Activated T-cell treated with anti-CD3 and anti-CD28 coated beads, Interleukin-2, amount 50 U/mL, for 72 hours (primary cell): ENCODE measurements around the gene B3GAT3. TPM values are rescaled to one million over a fixed set of nuclear protein-coding genes. Genes with fewer than 3 reads are reported as not detected.

ENCODE experiments used
- total RNA-seq, 2 donors: library from RNA; stranded (reverse); gene quantifications; one replicate each; pipeline ENCODE4 v1.2.3, GENCODE V29; 2022

Gene B3GAT3
- total RNA-seq, 2 donors from 2014 or later, result 72.2 to 79.9 TPM

Other genes starting within 250 kb of the B3GAT3 start
- gene SCGB1A1, start 203.0 kb downstream of the B3GAT3 start, total RNA-seq, result not detected
- gene AHNAK, start 75.2 kb downstream of the B3GAT3 start, total RNA-seq, result 100 to 1,000 TPM in 1 of 2 donors, 10 to 100 TPM in 1; 80.3 to 131 TPM
- 1,000 to 10,000 TPM; 2,565 to 2,667 TPM for gene EEF1G, start 48.1 kb downstream of the B3GAT3 start, total RNA-seq
- 10 to 100 TPM; 32.8 to 36.8 TPM for gene TUT1, start 30.5 kb downstream of the B3GAT3 start, total RNA-seq
- gene MTA2, start 20.1 kb downstream of the B3GAT3 start, total RNA-seq, result 100 to 1,000 TPM; 173 to 241 TPM
- gene EML3, start 9.2 kb downstream of the B3GAT3 start, total RNA-seq, result 100 to 1,000 TPM; 132 to 148 TPM
- gene ROM1, start 8.7 kb downstream of the B3GAT3 start, total RNA-seq, result 1 to 10 TPM; 5.1 to 6.7 TPM
- gene GANAB, start 24.6 kb upstream of the B3GAT3 start, total RNA-seq, result 100 to 1,000 TPM; 310 to 312 TPM
- gene INTS5, start 31.3 kb upstream of the B3GAT3 start, total RNA-seq, result 10 to 100 TPM; 25.0 to 26.1 TPM
- gene C11orf98, start 43.2 kb upstream of the B3GAT3 start, total RNA-seq, result 10 to 100 TPM; 59.2 to 62.1 TPM
- gene CSKMT, start 43.3 kb upstream of the B3GAT3 start, total RNA-seq, result 10 to 100 TPM; 35.2 to 46.0 TPM
- gene UQCC3, start 49.7 kb upstream of the B3GAT3 start, total RNA-seq, result 1 to 10 TPM; 5.6 to 7.1 TPM
- 10 to 100 TPM in 1 of 2 donors, 1 to 10 TPM in 1; 9.9 to 13.0 TPM for gene LBHD1, start 50.3 kb upstream of the B3GAT3 start, total RNA-seq
- gene UBXN1, start 57.1 kb upstream of the B3GAT3 start, total RNA-seq, result 100 to 1,000 TPM; 154 to 163 TPM
- gene LRRN4CL, start 67.5 kb upstream of the B3GAT3 start, total RNA-seq, result under 1 TPM; 0.12 to 0.38 TPM
- 10 to 100 TPM; 38.4 to 40.7 TPM for gene BSCL2, start 85.4 kb upstream of the B3GAT3 start, total RNA-seq
- not detected for gene GNG3, start 85.7 kb upstream of the B3GAT3 start, total RNA-seq
- gene HNRNPUL2, start 105.5 kb upstream of the B3GAT3 start, total RNA-seq, result 10 to 100 TPM; 56.7 to 66.8 TPM
- gene TTC9C, start 106.5 kb upstream of the B3GAT3 start, total RNA-seq, result 10 to 100 TPM; 67.3 to 68.9 TPM
- gene ZBTB3, start 132.2 kb upstream of the B3GAT3 start, total RNA-seq, result 10 to 100 TPM; 12.2 to 12.4 TPM
- 100 to 1,000 TPM; 105 to 107 TPM for gene POLR2G, start 139.6 kb upstream of the B3GAT3 start, total RNA-seq
- 10 to 100 TPM; 13.6 to 15.5 TPM for gene TAF6L, start 149.4 kb upstream of the B3GAT3 start, total RNA-seq
- gene TMEM179B, start 165.4 kb upstream of the B3GAT3 start, total RNA-seq, result 10 to 100 TPM; 18.8 to 23.1 TPM
- gene TMEM223, start 170.0 kb upstream of the B3GAT3 start, total RNA-seq, result 10 to 100 TPM in 1 of 2 donors, 1 to 10 TPM in 1; 8.4 to 10.8 TPM
- gene NXF1, start 183.5 kb upstream of the B3GAT3 start, total RNA-seq, result 100 to 1,000 TPM; 117 to 131 TPM
- 10 to 100 TPM; 53.9 to 70.1 TPM for gene STX5, start 210.1 kb upstream of the B3GAT3 start, total RNA-seq
- 1 to 10 TPM in 1 of 2 donors, under 1 TPM in 1; 0.77 to 1.5 TPM for gene TEX54, start 210.9 kb upstream of the B3GAT3 start, total RNA-seq
- gene WDR74, start 217.6 kb upstream of the B3GAT3 start, total RNA-seq, result 100 to 1,000 TPM; 101 to 104 TPM